ENCODE results near the gene DDX3X. TPM values are rescaled to one million over a fixed set of nuclear protein-coding genes. Genes with fewer than 3 reads are reported as not detected.

The DDX3X gene
- total RNA-seq, 1 experiment from 2014 or later = 266 TPM

- intact Hi-C loops (cut with micrococcal nuclease; ENCODE audit: unreplicated experiment) = no loop called here
- Histone ChIP-seq H3K36me3 (ENCODE audit: control insufficient read depth, insufficient read depth, low read length) (no peaks in the 10 kb centered on the region), H3K4me1 (ENCODE audit: control insufficient read depth, insufficient read depth, low read length) (peaks cover 9% of the 10 kb centered on the region), H3K27me3 (ENCODE audit: control insufficient read depth, insufficient read depth, low read length) (no peaks in the 10 kb centered on the region), H3K27ac (ENCODE audit: low read length) (no peak overlapping the region), H3K4me3 (ENCODE audit: low read depth in 2 of 2, low read length in 2 of 2) (no peak overlapping the region), H3K9me3 (ENCODE audit: control insufficient read depth, insufficient read depth, low read depth, low read length) (no peaks in the 10 kb centered on the region)
- no peak for ATAC-seq
- in situ Hi-C loops (cut with HindIII; ENCODE audit: low pct_unique_long_range_greater_than_20kb, low sequenced_read_pairs) = no loop called here
- no TSS peak for BruUV-seq (replicated peaks)
- no peak for TF ChIP-seq SIN3A (IDR thresholded peaks at IDR 0.05; ENCODE audit: borderline replicate concordance, insufficient read depth, low read depth, low read length)
- TF ChIP-seq POLR2AphosphoS5 (IDR thresholded peaks at IDR 0.05; ENCODE audit: low read depth, low read length) = no peak
- TF ChIP-seq, protein P1, sequence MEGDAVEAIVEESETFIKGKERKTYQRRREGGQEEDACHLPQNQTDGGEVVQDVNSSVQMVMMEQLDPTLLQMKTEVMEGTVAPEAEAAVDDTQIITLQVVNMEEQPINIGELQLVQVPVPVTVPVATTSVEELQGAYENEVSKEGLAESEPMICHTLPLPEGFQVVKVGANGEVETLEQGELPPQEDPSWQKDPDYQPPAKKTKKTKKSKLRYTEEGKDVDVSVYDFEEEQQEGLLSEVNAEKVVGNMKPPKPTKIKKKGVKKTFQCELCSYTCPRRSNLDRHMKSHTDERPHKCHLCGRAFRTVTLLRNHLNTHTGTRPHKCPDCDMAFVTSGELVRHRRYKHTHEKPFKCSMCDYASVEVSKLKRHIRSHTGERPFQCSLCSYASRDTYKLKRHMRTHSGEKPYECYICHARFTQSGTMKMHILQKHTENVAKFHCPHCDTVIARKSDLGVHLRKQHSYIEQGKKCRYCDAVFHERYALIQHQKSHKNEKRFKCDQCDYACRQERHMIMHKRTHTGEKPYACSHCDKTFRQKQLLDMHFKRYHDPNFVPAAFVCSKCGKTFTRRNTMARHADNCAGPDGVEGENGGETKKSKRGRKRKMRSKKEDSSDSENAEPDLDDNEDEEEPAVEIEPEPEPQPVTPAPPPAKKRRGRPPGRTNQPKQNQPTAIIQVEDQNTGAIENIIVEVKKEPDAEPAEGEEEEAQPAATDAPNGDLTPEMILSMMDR (IDR thresholded peaks at IDR 0.05) = no peak
- no peak for TF ChIP-seq TCF7L2 (IDR thresholded peaks at IDR 0.05; ENCODE audit: low read depth, low read length)
- TF ChIP-seq, protein P2, sequence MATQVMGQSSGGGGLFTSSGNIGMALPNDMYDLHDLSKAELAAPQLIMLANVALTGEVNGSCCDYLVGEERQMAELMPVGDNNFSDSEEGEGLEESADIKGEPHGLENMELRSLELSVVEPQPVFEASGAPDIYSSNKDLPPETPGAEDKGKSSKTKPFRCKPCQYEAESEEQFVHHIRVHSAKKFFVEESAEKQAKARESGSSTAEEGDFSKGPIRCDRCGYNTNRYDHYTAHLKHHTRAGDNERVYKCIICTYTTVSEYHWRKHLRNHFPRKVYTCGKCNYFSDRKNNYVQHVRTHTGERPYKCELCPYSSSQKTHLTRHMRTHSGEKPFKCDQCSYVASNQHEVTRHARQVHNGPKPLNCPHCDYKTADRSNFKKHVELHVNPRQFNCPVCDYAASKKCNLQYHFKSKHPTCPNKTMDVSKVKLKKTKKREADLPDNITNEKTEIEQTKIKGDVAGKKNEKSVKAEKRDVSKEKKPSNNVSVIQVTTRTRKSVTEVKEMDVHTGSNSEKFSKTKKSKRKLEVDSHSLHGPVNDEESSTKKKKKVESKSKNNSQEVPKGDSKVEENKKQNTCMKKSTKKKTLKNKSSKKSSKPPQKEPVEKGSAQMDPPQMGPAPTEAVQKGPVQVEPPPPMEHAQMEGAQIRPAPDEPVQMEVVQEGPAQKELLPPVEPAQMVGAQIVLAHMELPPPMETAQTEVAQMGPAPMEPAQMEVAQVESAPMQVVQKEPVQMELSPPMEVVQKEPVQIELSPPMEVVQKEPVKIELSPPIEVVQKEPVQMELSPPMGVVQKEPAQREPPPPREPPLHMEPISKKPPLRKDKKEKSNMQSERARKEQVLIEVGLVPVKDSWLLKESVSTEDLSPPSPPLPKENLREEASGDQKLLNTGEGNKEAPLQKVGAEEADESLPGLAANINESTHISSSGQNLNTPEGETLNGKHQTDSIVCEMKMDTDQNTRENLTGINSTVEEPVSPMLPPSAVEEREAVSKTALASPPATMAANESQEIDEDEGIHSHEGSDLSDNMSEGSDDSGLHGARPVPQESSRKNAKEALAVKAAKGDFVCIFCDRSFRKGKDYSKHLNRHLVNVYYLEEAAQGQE (IDR thresholded peaks at IDR 0.05; ENCODE audit: insufficient read depth in 1 of 2, low read depth in 2 of 2, low read length in 1 of 2) = no peak
- CTCF ChIA-PET = no interaction called here
- no peak for DNase-seq (ENCODE audit: low read depth, low spot score)
- POLR2A ChIA-PET = no interaction called here
Measured at GRCh38 chrX:41303013-41303412, 30.9 kb upstream of the DDX3X start.

- no TSS peak for BruUV-seq (replicated peaks)
- Histone ChIP-seq H3K36me3 (ENCODE audit: control insufficient read depth, insufficient read depth, low read length) (no peaks in the 10 kb centered on the region), H3K4me1 (ENCODE audit: control insufficient read depth, insufficient read depth, low read length) (peaks cover 9% of the 10 kb centered on the region), H3K9me3 (ENCODE audit: control insufficient read depth, insufficient read depth, low read depth, low read length) (no peaks in the 10 kb centered on the region), H3K27me3 (ENCODE audit: control insufficient read depth, insufficient read depth, low read length) (no peaks in the 10 kb centered on the region), H3K4me3 (ENCODE audit: low read depth in 2 of 2, low read length in 2 of 2) (no peak overlapping the region), H3K27ac (ENCODE audit: low read length) (no peak overlapping the region)
- no peak for DNase-seq (ENCODE audit: low read depth, low spot score)
- TF ChIP-seq, protein P1 (IDR thresholded peaks at IDR 0.05) = no peak
- TF ChIP-seq, protein P2 (IDR thresholded peaks at IDR 0.05; ENCODE audit: insufficient read depth in 1 of 2, low read depth in 2 of 2, low read length in 1 of 2) = no peak
- TF ChIP-seq SIN3A (IDR thresholded peaks at IDR 0.05; ENCODE audit: borderline replicate concordance, insufficient read depth, low read depth, low read length) (no peak), TCF7L2 (IDR thresholded peaks at IDR 0.05; ENCODE audit: low read depth, low read length) (no peak), POLR2AphosphoS5 (IDR thresholded peaks at IDR 0.05; ENCODE audit: low read depth, low read length) (no peak)
- intact Hi-C loops (cut with micrococcal nuclease; ENCODE audit: unreplicated experiment) = no loop called here
- ChIA-PET CTCF (no interaction called here), POLR2A (no interaction called here)
- no peak for ATAC-seq
- in situ Hi-C loops (cut with HindIII; ENCODE audit: low pct_unique_long_range_greater_than_20kb, low sequenced_read_pairs) = no loop called here
Measured at GRCh38 chrX:41304178-41304577, 29.8 kb upstream of the DDX3X start.

Data from Panc1 (cell line).